Middle frontal gyrus (tissue), 1 donor: Measurements from ENCODE around the gene FCHSD2.
A peak's percentile ranks its signal among the peaks of the same experiment; 100 is the strongest.
"Not testable (repeated sequence)": the region's sequence is repeated elsewhere in the genome, so short reads cannot be mapped to it uniquely, and the experiment has no call there.

ENCODE experiments used
- DNase-seq: peaks from one replicate; pipeline ENCODE4 v3.0.0-alpha.2; 2015; ENCODE audit warnings: low spot score; ENCODE audit errors: extremely low spot score

Gene FCHSD2

GRCh38 chr11:73070653-73071052 lies 71.5 kb downstream of the FCHSD2 start:
- DNase-seq = no peak

- not testable (repeated sequence) for DNase-seq
Observed at GRCh38 chr11:73061857-73062424, 80.2 kb downstream of the FCHSD2 start.

GRCh38 chr11:73061434-73061833 lies 80.7 kb downstream of the FCHSD2 start:
- not testable (repeated sequence) for DNase-seq

GRCh38 chr11:73059915-73060314 lies 82.2 kb downstream of the FCHSD2 start:
- DNase-seq = no peak

GRCh38 chr11:73058989-73059674 lies 83.0 kb downstream of the FCHSD2 start:
- DNase-seq = no peak

- DNase-seq = no peak
Observed at GRCh38 chr11:73055655-73056354, 86.3 kb downstream of the FCHSD2 start.

- DNase-seq = no peak
Observed at GRCh38 chr11:73055002-73055401, 87.1 kb downstream of the FCHSD2 start.

- DNase-seq = no peak
Observed at GRCh38 chr11:73053964-73054363, 88.2 kb downstream of the FCHSD2 start.

GRCh38 chr11:73048446-73048845 lies 93.7 kb downstream of the FCHSD2 start:
- no peak for DNase-seq

GRCh38 chr11:73047773-73048371 lies 94.2 kb downstream of the FCHSD2 start:
- no peak for DNase-seq

- DNase-seq = no peak
Observed at GRCh38 chr11:73040046-73040445, 102.1 kb downstream of the FCHSD2 start.

GRCh38 chr11:73034777-73035176 lies 107.3 kb downstream of the FCHSD2 start:
- DNase-seq = no peak

- no peak for DNase-seq
Observed at GRCh38 chr11:73034331-73034730, 107.8 kb downstream of the FCHSD2 start.

GRCh38 chr11:73030130-73030529 lies 112.0 kb downstream of the FCHSD2 start:
- DNase-seq = no peak

GRCh38 chr11:73029403-73029802 lies 112.7 kb downstream of the FCHSD2 start:
- DNase-seq = no peak

- DNase-seq = no peak
Observed at GRCh38 chr11:73028611-73029010, 113.5 kb downstream of the FCHSD2 start.

- not testable (repeated sequence) for DNase-seq
Observed at GRCh38 chr11:73027840-73028239, 114.3 kb downstream of the FCHSD2 start.

- no peak for DNase-seq
Observed at GRCh38 chr11:73024639-73025038, 117.5 kb downstream of the FCHSD2 start.

- DNase-seq = no peak
Observed at GRCh38 chr11:73019996-73020395, 122.1 kb downstream of the FCHSD2 start.

- DNase-seq = peak; percentile 50
Observed at GRCh38 chr11:73019449-73019848, 122.7 kb downstream of the FCHSD2 start.

- DNase-seq = no peak
Observed at GRCh38 chr11:73018856-73019255, 123.3 kb downstream of the FCHSD2 start.
